ENCODE data around the gene CEP162.
A peak's percentile ranks its signal among the peaks of the same experiment; 100 is the strongest.
"Not testable (repeated sequence)": the region's sequence is repeated elsewhere in the genome, so short reads cannot be mapped to it uniquely, and the experiment has no call there.

The CEP162 gene

DNA sequence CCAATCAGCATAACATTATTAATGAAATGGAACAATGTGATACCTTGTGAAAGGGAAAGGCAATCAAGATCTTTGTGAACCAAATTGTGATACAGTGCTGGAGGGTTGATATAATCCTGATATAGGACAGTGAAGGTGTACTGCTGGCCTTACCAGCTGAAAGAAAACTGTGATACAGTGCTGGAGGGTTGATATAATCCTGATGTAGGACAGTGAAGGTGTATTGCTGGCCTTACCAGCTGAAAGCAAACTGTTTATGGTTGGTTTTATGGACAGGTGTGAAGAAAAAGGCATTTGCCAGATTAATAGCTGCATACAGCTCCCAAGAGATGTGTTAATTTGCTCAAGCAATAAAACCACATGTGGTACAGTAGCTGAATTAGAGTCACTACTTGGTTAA is 119.9 kb downstream of the CEP162 start:
- Histone ChIP-seq H3K4me1 (ENCODE audit: control insufficient read depth, insufficient read depth, low read length) (no peaks in the 10 kb centered on the region), H3K27ac (ENCODE audit: extremely low read depth, low read depth, low read length) (no peak overlapping the region), H3K9me3 (ENCODE audit: control insufficient read depth, insufficient read depth, low read depth, low read length) (no peaks in the 10 kb centered on the region), H3K36me3 (ENCODE audit: control insufficient read depth in 2 of 2, insufficient read depth in 1 of 2, low read length in 2 of 2) (no peaks in the 10 kb centered on the region), H3K4me3 (ENCODE audit: low read depth, low read length) (no peak overlapping the region)
- peak; percentile 100 for TF ChIP-seq ZNF157 (tag by site-specific recombination; IDR thresholded peaks at IDR 0.05)
- no peak for TF ChIP-seq ZNF48 (tag by site-specific recombination; IDR thresholded peaks at IDR 0.05)
- peak; percentile 54 for TF ChIP-seq SETDB1 (IDR thresholded peaks at IDR 0.05; ENCODE audit: insufficient read length, low read length)
- ChIA-PET CTCF (no interaction called here), POLR2A (no interaction called here)

DNA sequence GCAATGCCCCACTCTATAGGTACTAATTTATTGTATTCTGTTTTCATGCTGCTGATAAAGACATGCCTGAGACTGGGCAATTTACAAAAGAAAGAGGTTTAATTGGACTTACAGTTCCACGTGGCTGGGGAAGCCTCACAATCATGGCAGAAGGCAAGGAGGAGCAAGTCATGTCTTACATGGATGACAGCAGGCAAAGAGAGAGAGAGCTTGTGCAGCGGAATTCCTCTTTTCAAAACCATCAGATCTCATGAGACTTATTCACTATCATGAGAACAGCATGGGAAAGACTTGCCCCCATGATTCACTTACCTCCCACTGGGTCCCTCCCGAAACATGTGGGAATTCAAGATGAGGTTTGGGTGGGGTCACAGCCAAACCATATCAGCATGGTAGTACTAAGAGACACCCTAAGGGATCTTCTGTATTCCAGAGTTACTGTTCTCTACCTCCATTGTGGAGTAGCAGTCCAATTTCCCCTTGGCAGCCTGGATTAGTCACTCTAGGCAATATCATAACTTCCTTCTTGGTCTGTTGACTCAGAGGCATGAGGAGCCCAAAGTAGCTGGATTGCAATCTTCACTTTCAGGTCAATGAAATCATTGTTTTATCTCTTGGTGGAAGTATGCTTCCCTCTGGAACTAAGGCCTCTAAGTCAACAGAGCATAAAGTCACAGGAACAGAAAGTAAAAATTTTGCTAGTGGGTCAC is 122.1 kb downstream of the CEP162 start:
- CTCF ChIA-PET = not testable (repeated sequence)

DNA sequence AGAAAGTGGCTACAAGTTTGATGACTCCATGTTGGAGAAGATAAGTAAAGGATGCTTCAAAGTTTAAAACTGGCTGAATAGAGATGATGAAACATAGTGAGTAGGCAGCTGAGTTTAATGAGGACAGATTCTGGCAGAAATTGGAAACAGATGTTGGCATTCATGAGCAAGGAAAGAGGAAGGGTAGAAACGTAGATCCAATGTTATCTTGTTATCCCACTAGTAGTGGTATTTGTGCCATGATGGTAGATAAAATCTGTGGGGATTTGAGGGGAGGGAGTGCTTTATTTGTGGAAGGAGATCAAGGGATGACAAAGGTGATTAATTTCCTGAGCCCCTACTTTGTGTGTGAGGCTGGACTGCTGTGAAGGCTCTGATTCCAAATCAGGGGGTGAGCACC is 124.4 kb downstream of the CEP162 start:
- ChIA-PET POLR2A (no interaction called here), CTCF (interaction anchor here (0.6 to 1.1 kb wide), 3 partner anchors 112 to 488 kb away, joined by 3 to 4 read pairs (median 3); no protein-coding TSS in a partner anchor)
- Histone ChIP-seq H3K9me3 (ENCODE audit: control insufficient read depth, insufficient read depth, low read depth, low read length) (no peaks in the 10 kb centered on the region), H3K4me3 (ENCODE audit: low read depth, low read length) (no peak overlapping the region), H3K36me3 (ENCODE audit: control insufficient read depth in 2 of 2, insufficient read depth in 1 of 2, low read length in 2 of 2) (no peaks in the 10 kb centered on the region), H3K27ac (ENCODE audit: extremely low read depth, low read depth, low read length) (no peak overlapping the region), H3K4me1 (ENCODE audit: control insufficient read depth, insufficient read depth, low read length) (no peaks in the 10 kb centered on the region)
- TF ChIP-seq ZNF292 (tag by site-specific recombination; IDR thresholded peaks at IDR 0.05; ENCODE audit: borderline replicate concordance, low read depth) (no peak), ZBTB21 (tag by site-specific recombination; IDR thresholded peaks at IDR 0.05) (no peak), ZNF350 (tag by site-specific recombination; IDR thresholded peaks at IDR 0.05) (no peak), ZNF791 (tag by site-specific recombination; IDR thresholded peaks at IDR 0.05) (no peak), KLF10 (tag by site-specific recombination; IDR thresholded peaks at IDR 0.05) (no peak), ZNF10 (tag by site-specific recombination; IDR thresholded peaks at IDR 0.05) (no peak), ZNF768 (tag by site-specific recombination; IDR thresholded peaks at IDR 0.05) (no peak), ZNF560 (tag by site-specific recombination; IDR thresholded peaks at IDR 0.05; ENCODE audit: borderline replicate concordance) (no peak), ZNF341 (tag by site-specific recombination; IDR thresholded peaks at IDR 0.05; ENCODE audit: low read depth) (no peak), GLI4 (tag by site-specific recombination; IDR thresholded peaks at IDR 0.05) (no peak), ZNF394 (tag by site-specific recombination; IDR thresholded peaks at IDR 0.05; ENCODE audit: borderline replicate concordance) (no peak), GLIS1 (tag by site-specific recombination; IDR thresholded peaks at IDR 0.05) (no peak), YY1 (tag by site-specific recombination; IDR thresholded peaks at IDR 0.05) (no peak)
- TF ChIP-seq, protein P1, sequence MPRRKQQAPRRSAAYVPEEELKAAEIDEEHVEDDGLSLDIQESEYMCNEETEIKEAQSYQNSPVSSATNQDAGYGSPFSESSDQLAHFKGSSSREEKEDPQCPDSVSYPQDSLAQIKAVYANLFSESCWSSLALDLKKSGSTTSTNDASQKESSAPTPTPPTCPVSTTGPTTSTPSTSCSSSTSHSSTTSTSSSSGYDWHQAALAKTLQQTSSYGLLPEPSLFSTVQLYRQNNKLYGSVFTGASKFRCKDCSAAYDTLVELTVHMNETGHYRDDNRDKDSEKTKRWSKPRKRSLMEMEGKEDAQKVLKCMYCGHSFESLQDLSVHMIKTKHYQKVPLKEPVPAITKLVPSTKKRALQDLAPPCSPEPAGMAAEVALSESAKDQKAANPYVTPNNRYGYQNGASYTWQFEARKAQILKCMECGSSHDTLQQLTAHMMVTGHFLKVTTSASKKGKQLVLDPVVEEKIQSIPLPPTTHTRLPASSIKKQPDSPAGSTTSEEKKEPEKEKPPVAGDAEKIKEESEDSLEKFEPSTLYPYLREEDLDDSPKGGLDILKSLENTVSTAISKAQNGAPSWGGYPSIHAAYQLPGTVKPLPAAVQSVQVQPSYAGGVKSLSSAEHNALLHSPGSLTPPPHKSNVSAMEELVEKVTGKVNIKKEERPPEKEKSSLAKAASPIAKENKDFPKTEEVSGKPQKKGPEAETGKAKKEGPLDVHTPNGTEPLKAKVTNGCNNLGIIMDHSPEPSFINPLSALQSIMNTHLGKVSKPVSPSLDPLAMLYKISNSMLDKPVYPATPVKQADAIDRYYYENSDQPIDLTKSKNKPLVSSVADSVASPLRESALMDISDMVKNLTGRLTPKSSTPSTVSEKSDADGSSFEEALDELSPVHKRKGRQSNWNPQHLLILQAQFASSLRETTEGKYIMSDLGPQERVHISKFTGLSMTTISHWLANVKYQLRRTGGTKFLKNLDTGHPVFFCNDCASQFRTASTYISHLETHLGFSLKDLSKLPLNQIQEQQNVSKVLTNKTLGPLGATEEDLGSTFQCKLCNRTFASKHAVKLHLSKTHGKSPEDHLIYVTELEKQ (tag by site-specific recombination; IDR thresholded peaks at IDR 0.05; ENCODE audit: borderline replicate concordance) = no peak

More for the DNA sequence above, 122.1 kb downstream of the CEP162 start:
- H3K4me1 ChIP-seq (ENCODE audit: control insufficient read depth, insufficient read depth, low read length); H3K27ac ChIP-seq (ENCODE audit: extremely low read depth, low read depth, low read length); POLR2A ChIA-PET; H3K9me3 ChIP-seq (ENCODE audit: control insufficient read depth, insufficient read depth, low read depth, low read length); H3K4me3 ChIP-seq (ENCODE audit: low read depth, low read length); H3K36me3 ChIP-seq (ENCODE audit: control insufficient read depth in 2 of 2, insufficient read depth in 1 of 2, low read length in 2 of 2): not testable (repeated sequence)

All from HEK293 (cell line).